Measurements from ENCODE around the gene UBE2H. TPM values are rescaled to one million over a fixed set of nuclear protein-coding genes. Genes with fewer than 3 reads are reported as not detected.

UBE2H gene
- total and polyA plus RNA-seq, 2 donors (not counting 1 experiment from before 2014, with no cell fraction given): 23.3 to 54.1 TPM

GRCh38 chr7:129951226-129952085 is 1.3 kb downstream of the UBE2H start:
- Histone ChIP-seq H4K20me1 (ENCODE audit: control insufficient read depth, insufficient read depth, low read length, poor library complexity, severe bottlenecking) (peaks cover 24% of the 10 kb centered on the region), H3K79me2 (ENCODE audit: control insufficient read depth, insufficient read depth, low read length) (peaks cover 65% of the 10 kb centered on the region), H3K4me2 (replicated peaks; ENCODE audit: low read depth, low read length, poor library complexity, severe bottlenecking) (peak overlapping the region; percentile 87), H3K4me1 (ENCODE audit: control insufficient read depth in 2 of 2, insufficient read depth in 2 of 2, low read length in 2 of 2) (peaks cover 37 to 44% of the 10 kb centered on the region in 2 donors), H3K4me3 (ENCODE audit: control extremely low read depth in 1 of 5, extremely low read depth in 1 of 5, insufficient read depth in 1 of 5, low read depth in 2 of 5, low read length in 4 of 5) (peak overlapping the region; percentile 72 to 95 (median 93)), H3K9me3 (ENCODE audit: control extremely low read depth in 1 of 3, control insufficient read depth in 2 of 3, insufficient read depth in 1 of 3, low read length in 2 of 3) (no peaks in the 10 kb centered on the region), H2AFZ (ENCODE audit: insufficient read depth, low read depth, low read length, poor library complexity, severe bottlenecking) (peak overlapping the region; percentile 64), H3K27ac (ENCODE audit: low read length in 2 of 2) (peak overlapping the region; percentile 87 to 94), H3K36me3 (replicated peaks in 1 of 2; ENCODE audit: control extremely low read depth in 1 of 2, control insufficient read depth in 1 of 2, extremely low read depth in 1 of 2, insufficient read depth in 2 of 2, low read length in 1 of 2) (peaks cover 0 to under 1% of the 10 kb centered on the region in 2 experiments), H3K9ac (ENCODE audit: low read length) (peak overlapping the region; percentile 87), H3K27me3 (replicated peaks in 1 of 4; ENCODE audit: control extremely low read depth in 1 of 4, control insufficient read depth in 3 of 4, insufficient read depth in 4 of 4, low read length in 3 of 4) (no peaks in the 10 kb centered on the region)
- H3K4me3 Mint-ChIP-seq: no peak overlapping the region
- ATAC-seq (ENCODE audit: low read depth): no peak
- H3K4me1 Mint-ChIP-seq: peaks cover 28% of the 10 kb centered on the region
- no peak for TF ChIP-seq CTCF (IDR thresholded peaks at IDR 0.05)
- TF ChIP-seq EZH2 (IDR thresholded peaks at IDR 0.05; ENCODE audit: borderline replicate concordance, insufficient read depth, low read depth, low read length, poor library complexity, severe bottlenecking): no peak
- intact Hi-C loops (cut with micrococcal nuclease): loop anchor here (2.0 to 5.0 kb wide), 6 partner anchors 101 to 449 kb away; partner anchors contain the start of genes NRF1, SMKR1, SSMEM1 and TMEM209
- POLR2A ChIA-PET: interaction anchor here (0.5 to 0.7 kb wide), 3 partner anchors 48 to 339 kb away, joined by 3 to 16 read pairs (median 3); no protein-coding TSS in a partner anchor
- H3K27me3 Mint-ChIP-seq: no peaks in the 10 kb centered on the region
- 0% methylated on average over 1 of the region's 8 CpGs for WGBS (ENCODE audit: insufficient coverage)
- H3K27ac Mint-ChIP-seq: no peak overlapping the region
- DNase-seq: peak; percentile 19
- H3K9me3 Mint-ChIP-seq (ENCODE audit: insufficient read depth): no peaks in the 10 kb centered on the region
- CTCF ChIA-PET: interaction anchor here (0.7 to 3.1 kb wide), 6 partner anchors 14 to 127 kb away, joined by 3 to 11 read pairs (median 4); no protein-coding TSS in a partner anchor

- ChIA-PET CTCF (interaction anchor here (1.0 to 3.1 kb wide), 3 partner anchors 59 to 126 kb away, joined by 4 to 11 read pairs (median 6); no protein-coding TSS in a partner anchor), POLR2A (no interaction called here)
- no CpG with 5 or more reads among the region's 1 CpG for WGBS (ENCODE audit: insufficient coverage)
- Histone ChIP-seq H3K27me3 (replicated peaks in 1 of 4; ENCODE audit: control extremely low read depth in 1 of 4, control insufficient read depth in 3 of 4, insufficient read depth in 4 of 4, low read length in 3 of 4) (no peaks in the 10 kb centered on the region), H2AFZ (ENCODE audit: insufficient read depth, low read depth, low read length, poor library complexity, severe bottlenecking) (no peak overlapping the region), H4K20me1 (ENCODE audit: control insufficient read depth, insufficient read depth, low read length, poor library complexity, severe bottlenecking) (peaks cover 30% of the 10 kb centered on the region), H3K9me3 (ENCODE audit: control extremely low read depth in 1 of 3, control insufficient read depth in 2 of 3, insufficient read depth in 1 of 3, low read length in 2 of 3) (no peaks in the 10 kb centered on the region), H3K27ac (ENCODE audit: low read length in 2 of 2) (peak overlapping the region; percentile 87 to 94), H3K36me3 (replicated peaks in 1 of 2; ENCODE audit: control extremely low read depth in 1 of 2, control insufficient read depth in 1 of 2, extremely low read depth in 1 of 2, insufficient read depth in 2 of 2, low read length in 1 of 2) (peaks cover 0 to 2% of the 10 kb centered on the region in 2 experiments), H3K9ac (ENCODE audit: low read length) (peak overlapping the region; percentile 87), H3K79me2 (ENCODE audit: control insufficient read depth, insufficient read depth, low read length) (peaks cover 70% of the 10 kb centered on the region), H3K4me1 (ENCODE audit: control insufficient read depth in 2 of 2, insufficient read depth in 2 of 2, low read length in 2 of 2) (peaks cover 37 to 44% of the 10 kb centered on the region in 2 donors), H3K4me2 (replicated peaks; ENCODE audit: low read depth, low read length, poor library complexity, severe bottlenecking) (peak overlapping the region; percentile 87), H3K4me3 (ENCODE audit: control extremely low read depth in 1 of 5, extremely low read depth in 1 of 5, insufficient read depth in 1 of 5, low read depth in 2 of 5, low read length in 4 of 5) (peak overlapping the region; percentile 72 to 95 (median 93))
- TF ChIP-seq CTCF (IDR thresholded peaks at IDR 0.05): no peak
- no peak for TF ChIP-seq EZH2 (IDR thresholded peaks at IDR 0.05; ENCODE audit: borderline replicate concordance, insufficient read depth, low read depth, low read length, poor library complexity, severe bottlenecking)
- ATAC-seq (ENCODE audit: low read depth) (no peak), DNase-seq (no peak)
- H3K27ac Mint-ChIP-seq: no peak overlapping the region
- no peaks in the 10 kb centered on the region for H3K9me3 Mint-ChIP-seq (ENCODE audit: insufficient read depth)
- H3K4me3 Mint-ChIP-seq: no peak overlapping the region
- H3K27me3 Mint-ChIP-seq: no peaks in the 10 kb centered on the region
- peaks cover 31% of the 10 kb centered on the region for H3K4me1 Mint-ChIP-seq
- intact Hi-C loops (cut with micrococcal nuclease): loop anchor here (5.0 kb wide), 4 partner anchors 101 to 339 kb away; partner anchors contain the start of genes NRF1, SSMEM1, TMEM209 and ZC3HC1
Observed at GRCh38 chr7:129950933-129951225, 1.9 kb downstream of the UBE2H start.
